WTC11 (cell line): ENCODE results near the gene APOL6.

ENCODE experiments used
- CTCF ChIP-seq: fragments of 200-600 bp; IDR thresholded peaks from 2 replicates; pipeline ENCODE4 v1.8.0; 2022; ENCODE audit warnings: antibody characterized with exemption
- USF2 ChIP-seq: sonication (generic); formaldehyde crosslinking; IDR thresholded peaks from 2 replicates; pipeline ENCODE4 v1.8.1; 2023; ENCODE audit warnings: mild to moderate bottlenecking, missing genetic modification reagents, moderate library complexity

- TF ChIP-seq CTCF (no peak), USF2 (CRISPR knock-in tag) (no peak)
These were observed 14.7 kb upstream of the APOL6 start for GRCh38 chr22:35633520-35633919.
